HFF-Myc (cell line): ENCODE results near the gene CCDC192.

ENCODE experiments used
- DNase-seq: peaks from one replicate; pipeline ENCODE4 v3.0.0-alpha.2; 2011; ENCODE audit warnings: low read depth; ENCODE audit errors: extremely low read depth
- H3K4me3 ChIP-seq: replicated peaks from 2 replicates; pipeline ENCODE4 v1.5.1; 2011; ENCODE audit warnings: low read depth, mild to moderate bottlenecking, control low read depth, low read length
- CTCF ChIP-seq: IDR thresholded peaks from 2 replicates; pipeline ENCODE4 v1.5.1; 2012; ENCODE audit warnings: mild to moderate bottlenecking, low read depth, low read length, control low read depth; ENCODE audit errors: missing control alignments

CCDC192 gene

GRCh38 chr5:127893232-127893631, 190.0 kb downstream of the CCDC192 start:
- no peak overlapping the region for H3K4me3 ChIP-seq
- TF ChIP-seq CTCF, result no peak
- DNase-seq, result no peak

- TF ChIP-seq CTCF, result no peak
- DNase-seq, result no peak
- no peak overlapping the region for H3K4me3 ChIP-seq
Observed at GRCh38 chr5:127894461-127894860, 191.3 kb downstream of the CCDC192 start.

GRCh38 chr5:127898551-127899213, 195.5 kb downstream of the CCDC192 start:
- DNase-seq, result no peak
- H3K4me3 ChIP-seq, result no peak overlapping the region
- no peak for TF ChIP-seq CTCF

- DNase-seq, result no peak
- TF ChIP-seq CTCF, result no peak
- no peak overlapping the region for H3K4me3 ChIP-seq
Observed at GRCh38 chr5:127899214-127899610, 196.0 kb downstream of the CCDC192 start.

- no peak for DNase-seq
- no peak overlapping the region for H3K4me3 ChIP-seq
- no peak for TF ChIP-seq CTCF
Observed at GRCh38 chr5:127906562-127907204, 203.5 kb downstream of the CCDC192 start.

- TF ChIP-seq CTCF, result no peak
- H3K4me3 ChIP-seq, result no peak overlapping the region
- no peak for DNase-seq
Observed at GRCh38 chr5:127907907-127908306, 204.7 kb downstream of the CCDC192 start.

GRCh38 chr5:127909066-127909465, 205.9 kb downstream of the CCDC192 start:
- peak; percentile 35 for DNase-seq
- TF ChIP-seq CTCF, result peak; percentile 65
- H3K4me3 ChIP-seq, result no peak overlapping the region
